ENCODE data around the gene DDX54.
"Not testable (repeated sequence)": the region's sequence is repeated elsewhere in the genome, so short reads cannot be mapped to it uniquely, and the experiment has no call there.

The DDX54 gene

DNA sequence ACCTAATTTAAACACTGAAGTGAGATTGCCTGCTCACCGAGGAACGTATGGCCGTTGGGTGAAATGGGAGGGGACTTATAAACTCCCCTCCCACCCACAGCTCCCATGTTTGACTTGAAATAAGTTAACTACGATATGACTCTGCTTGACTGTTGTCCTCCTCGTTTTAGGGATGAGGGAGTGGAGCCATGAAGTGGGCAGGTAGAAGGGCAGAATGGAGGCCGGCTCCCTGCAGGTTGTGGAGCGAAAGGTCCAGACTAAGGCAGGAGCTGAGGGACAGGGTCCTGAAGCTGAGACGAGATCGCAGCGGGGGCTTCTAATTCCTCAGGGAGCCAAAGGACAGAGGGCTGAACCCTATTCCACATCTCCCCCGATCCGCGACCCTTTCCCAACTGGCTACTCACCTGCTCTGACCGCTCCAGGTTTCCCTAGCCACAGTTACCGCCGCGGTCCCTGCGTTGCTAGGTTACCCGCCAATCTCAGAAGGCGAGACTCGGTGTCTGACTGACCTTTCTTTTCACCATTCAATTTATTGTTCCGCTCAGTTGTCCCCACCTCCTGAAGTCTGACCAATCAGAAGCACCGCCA, 35.4 kb upstream of the DDX54 start:
- in situ Hi-C loops (cut with HindIII; ENCODE audit: low sequenced_read_pairs): no loop called here

DNA sequence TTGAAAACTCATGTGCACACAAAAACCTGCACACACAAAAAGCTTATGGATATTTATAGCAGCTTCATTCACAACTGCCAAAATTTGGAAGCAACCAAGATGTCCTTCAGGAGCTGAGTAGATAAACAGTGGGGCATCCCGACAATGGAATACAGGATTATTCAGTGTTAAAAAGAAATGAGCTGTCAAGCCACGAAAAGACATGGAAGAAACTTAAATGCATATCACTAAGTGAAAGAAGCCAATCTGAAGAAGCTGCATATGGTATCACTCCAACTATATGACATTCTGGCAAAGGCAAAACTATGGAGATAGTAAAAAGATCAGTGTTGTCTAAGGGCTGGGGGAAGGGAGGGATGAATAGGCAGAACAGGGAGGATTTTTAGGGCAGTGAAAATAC, 30.7 kb upstream of the DDX54 start:
- in situ Hi-C loops (cut with HindIII; ENCODE audit: low sequenced_read_pairs): no loop called here

DNA sequence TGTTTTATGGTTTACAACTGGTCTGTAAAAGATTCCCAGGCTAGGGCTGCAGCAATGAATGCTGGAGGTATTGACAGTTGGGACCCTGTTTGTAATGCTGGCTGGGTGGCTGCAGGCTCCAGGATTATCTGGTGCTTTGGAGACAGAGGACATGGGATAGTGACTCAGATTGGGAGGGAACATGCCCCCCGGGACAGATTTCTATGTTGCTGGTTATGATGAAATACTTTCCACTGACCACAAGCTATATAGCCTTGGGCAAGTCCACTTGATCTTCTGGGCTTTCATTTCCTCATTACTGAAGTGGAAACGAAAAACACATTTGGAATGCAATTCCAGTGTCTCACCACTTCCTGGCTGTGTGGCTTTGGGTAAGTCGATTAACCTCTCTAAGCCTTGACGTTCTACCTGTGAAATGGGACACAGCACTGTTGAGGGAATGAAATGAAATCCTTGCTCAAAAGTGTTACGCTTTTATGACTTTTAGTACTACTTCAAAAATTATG, 29.7 kb upstream of the DDX54 start:
- in situ Hi-C loops (cut with HindIII; ENCODE audit: low sequenced_read_pairs): no loop called here

DNA sequence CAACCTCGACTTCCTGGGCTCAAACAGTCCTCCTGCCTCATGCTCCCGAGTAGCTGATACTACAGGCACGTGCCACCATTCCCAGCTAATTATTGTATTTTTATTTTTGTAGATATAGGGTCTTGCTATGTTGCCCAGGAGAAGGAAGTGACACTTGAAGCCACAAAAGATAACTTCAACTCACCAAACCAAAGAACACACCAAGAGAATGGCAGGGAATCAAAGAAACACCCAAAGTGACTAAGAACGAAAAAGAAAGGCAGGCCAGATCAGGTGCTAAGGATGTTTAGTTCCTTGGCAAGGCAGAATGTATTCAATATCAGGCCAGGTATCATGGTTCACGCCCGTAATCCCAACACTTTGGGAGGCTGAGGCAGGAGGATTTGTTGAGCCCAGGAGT, 25.9 kb upstream of the DDX54 start:
- in situ Hi-C loops (cut with HindIII; ENCODE audit: low sequenced_read_pairs): no loop called here

DNA sequence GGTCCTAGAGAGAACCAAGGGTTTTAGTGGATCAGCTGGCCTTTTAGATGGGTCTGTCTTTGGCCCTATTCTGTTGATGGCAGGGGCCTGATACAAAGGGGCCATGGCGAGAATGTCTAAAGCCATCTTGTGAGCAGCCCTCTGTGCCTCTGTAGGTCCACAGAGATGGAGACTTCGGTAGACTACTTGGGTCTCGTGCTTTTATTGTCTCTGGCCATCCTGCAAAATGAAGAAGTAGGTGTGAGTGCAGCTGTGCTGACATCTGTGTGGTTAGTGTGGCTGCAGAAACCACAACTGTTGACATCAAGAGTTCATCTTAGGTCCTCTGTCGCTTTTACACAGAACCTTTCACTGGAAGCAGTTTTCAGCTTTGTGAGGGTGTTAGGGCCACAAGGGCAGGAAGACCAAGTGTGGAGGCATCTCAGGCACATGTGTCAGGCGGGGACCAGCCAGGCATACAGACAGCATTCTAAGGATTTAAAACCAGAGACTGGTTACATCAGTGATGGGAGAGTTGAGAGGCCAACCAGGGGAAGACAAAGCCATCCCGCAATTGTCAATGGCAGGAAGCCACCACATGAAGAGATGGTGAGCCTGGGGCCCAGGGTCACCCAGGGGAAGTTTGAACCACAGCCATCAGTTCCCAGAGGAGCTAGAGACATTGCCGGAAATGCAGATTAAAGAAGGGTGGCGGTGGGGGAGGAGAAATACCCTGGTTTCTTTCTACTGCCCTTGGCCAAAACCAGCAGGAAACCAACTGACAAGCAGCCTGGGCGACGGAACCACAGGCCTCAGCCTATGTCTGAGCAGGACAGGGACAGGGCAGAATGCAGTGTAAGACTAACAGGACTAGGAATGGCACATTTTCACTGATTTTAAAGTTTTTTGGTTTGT, 23.0 kb upstream of the DDX54 start:
- in situ Hi-C loops (cut with HindIII; ENCODE audit: low sequenced_read_pairs): no loop called here

DNA sequence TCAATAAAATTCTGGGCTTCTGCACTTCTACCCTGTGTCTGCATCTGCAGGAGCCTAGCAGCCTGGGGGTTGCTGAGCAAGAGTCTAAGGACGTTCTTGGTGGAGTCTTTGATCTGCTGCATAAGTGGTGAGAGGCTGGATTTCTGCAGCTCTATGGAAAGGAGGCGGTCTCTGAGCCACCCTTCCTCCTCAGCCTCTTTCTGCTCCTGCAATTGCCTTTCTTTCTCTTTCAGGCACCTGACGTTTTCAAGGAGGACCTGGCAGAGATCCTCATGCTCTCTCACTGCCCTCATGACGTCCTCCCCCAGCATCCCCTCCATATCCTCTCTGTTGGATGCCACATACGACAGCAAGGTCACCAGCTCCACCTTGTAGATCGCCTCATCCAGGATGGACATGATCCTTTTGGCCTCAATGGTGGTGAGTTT, 22.3 kb upstream of the DDX54 start:
- in situ Hi-C loops (cut with HindIII; ENCODE audit: low sequenced_read_pairs): no loop called here

DNA sequence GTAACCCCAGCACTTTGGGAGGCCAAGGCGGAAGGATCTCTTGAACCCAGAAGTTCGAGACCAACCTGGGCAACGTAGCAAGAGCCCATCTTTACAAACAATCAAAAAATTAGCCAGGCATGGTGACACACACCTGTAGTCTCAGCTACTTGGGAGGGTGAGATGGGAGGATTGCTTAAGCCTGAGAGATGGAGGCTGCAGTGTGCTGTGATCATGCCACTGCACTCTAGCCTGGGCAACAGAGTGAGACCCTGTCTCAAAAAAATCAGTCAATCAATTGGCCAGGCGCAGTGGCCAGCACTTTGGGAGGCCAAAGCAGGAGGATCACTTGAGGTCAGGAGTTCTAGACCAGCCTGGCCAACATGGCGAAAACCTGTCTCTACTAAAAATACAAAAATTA, 21.5 kb upstream of the DDX54 start:
- in situ Hi-C loops (cut with HindIII; ENCODE audit: low sequenced_read_pairs): not testable (repeated sequence)

DNA sequence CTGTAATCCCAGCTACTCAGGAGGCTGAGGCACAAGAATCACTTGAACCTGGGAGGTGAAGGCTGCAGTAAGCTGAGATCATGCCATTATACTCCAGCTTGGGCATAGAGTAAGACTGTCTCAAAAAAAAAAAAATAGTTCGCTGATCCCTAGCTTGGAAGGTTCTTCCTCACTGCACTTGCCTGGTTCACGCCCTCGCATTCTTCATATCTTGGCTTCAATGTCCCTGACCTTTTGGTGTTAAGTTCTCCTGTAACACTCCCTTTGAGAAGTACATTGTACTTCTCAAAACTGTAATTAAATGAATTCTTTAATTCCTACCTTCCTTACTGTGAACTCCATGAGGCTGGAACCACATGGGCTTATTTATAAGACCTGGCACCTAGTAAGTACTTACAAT, 19.5 kb upstream of the DDX54 start:
- in situ Hi-C loops (cut with HindIII; ENCODE audit: low sequenced_read_pairs): no loop called here

DNA sequence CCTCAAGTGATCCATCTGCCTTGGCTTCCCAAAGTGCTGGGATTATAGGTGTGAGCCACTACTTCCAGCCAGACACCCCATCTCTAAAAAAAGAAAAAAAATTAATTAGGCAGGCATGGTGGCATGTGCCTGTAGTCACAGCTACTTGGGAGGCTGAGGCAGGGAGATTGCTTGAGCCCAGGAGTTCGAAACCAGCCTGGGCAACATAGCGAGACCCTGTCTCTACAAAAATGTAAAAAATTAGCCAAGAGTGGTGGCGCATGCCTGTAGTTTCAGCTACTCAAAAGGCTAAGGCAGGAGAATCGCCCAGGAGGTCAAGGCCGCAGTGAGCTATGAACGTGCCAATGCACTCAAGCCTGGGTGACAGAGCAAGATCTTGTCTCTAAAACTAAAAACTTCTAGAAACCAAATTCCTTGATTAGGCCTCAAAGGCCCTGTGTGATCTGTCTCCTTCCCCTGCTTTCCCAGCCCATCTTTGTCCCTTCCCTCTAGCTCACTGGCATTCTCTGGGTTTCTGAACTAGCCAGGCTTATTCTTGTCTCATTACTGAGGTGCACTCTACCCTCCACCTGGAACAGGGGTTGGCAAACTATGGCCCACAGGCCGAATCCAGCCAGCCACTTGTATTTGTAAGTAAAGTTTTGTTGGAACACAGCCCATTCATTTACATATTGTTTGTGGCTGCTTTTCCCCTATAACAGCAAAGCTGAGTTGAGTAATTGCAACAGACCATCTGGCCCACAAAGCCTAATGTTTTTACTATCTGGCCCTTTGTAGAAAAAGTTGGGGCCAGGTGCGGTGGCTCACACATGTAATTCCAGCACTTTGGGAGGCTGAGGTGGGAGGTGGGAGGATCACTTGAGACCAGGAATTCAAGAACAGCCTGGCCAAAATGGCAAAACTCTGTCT, 18.8 kb upstream of the DDX54 start:
- in situ Hi-C loops (cut with HindIII; ENCODE audit: low sequenced_read_pairs): no loop called here

DNA sequence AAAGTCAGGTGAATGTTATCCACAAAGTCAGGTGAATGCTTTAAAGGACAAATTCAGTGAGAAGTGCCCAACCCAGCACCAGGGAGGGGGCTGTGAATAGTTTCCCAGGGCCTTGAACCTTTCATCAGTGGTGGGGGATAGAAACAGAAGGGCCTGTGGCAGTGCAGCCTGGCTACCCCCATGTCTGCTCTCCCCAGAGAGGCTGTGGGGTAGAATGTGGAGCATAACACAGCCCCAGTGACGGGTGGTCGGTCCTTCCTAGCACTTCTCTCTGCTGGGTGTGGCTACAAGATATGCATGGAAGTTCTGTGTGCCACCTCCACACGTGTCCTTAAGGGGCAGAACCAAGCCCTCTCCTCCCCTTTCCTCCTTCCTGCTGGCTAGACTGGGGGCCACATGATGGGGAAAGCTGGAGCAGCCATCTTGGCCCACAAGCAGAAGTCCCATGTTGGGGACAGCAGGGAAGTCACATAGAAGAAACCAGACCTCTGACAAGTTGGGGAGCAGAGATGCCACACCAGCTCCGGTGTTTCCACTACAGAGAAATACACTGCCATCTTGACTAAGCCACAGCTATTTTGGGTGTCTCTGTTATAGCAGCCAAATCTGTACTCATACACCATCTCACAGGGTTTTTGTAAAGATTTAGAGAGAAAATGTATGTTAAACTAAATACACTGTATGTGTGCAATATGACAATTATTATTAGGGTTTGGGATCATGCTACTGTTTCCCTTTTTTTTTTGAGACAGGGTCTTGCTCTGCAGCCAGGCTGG, 17.2 kb upstream of the DDX54 start:
- in situ Hi-C loops (cut with HindIII; ENCODE audit: low sequenced_read_pairs): no loop called here

DNA sequence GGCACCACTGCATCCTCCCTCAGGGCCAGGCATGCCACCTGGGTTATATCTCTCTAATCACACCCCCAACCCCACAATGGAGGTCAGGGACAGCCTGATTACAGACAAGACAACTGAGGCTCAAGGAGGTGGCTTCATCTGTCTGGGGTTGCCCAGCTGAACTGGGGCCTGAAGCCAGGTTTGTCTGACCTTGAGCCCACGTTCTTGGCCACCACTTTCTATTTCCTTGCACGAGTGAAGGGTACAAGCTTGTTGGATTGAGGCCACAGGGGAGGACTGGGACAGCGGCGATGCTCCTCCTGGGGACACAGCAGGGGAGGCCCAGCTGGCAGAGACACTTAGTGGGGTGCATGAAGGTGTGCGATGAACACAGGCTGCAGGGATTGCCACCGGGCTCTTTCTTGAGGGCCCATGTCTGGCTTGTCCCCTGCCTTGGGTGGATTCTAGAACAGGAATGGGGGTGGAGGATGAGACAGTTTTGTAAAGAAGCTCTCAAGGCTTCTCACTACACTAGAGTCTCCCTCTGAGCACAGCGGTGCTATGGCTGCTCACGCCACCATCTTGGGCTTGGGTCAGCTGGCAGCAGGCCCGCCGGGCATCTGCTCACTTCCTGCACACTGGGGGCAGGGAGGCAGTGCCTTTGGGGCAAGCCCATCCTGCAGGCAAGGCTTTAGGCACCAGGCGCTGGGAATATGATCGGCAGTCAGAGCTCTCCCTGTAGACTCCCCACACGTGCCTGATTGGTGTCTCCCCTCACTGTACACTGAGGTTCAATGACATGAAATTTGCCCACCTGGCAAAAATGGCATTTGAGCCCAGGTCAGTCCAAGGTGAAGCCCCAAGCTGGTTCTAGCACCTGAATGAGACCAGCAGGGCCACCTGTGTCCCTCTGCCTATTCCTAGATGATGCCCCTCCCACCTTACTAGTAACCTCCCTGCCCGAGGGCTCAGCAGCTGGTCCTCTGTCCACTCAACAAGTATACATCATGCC, 16.2 kb upstream of the DDX54 start:
- in situ Hi-C loops (cut with HindIII; ENCODE audit: low sequenced_read_pairs): no loop called here

DNA sequence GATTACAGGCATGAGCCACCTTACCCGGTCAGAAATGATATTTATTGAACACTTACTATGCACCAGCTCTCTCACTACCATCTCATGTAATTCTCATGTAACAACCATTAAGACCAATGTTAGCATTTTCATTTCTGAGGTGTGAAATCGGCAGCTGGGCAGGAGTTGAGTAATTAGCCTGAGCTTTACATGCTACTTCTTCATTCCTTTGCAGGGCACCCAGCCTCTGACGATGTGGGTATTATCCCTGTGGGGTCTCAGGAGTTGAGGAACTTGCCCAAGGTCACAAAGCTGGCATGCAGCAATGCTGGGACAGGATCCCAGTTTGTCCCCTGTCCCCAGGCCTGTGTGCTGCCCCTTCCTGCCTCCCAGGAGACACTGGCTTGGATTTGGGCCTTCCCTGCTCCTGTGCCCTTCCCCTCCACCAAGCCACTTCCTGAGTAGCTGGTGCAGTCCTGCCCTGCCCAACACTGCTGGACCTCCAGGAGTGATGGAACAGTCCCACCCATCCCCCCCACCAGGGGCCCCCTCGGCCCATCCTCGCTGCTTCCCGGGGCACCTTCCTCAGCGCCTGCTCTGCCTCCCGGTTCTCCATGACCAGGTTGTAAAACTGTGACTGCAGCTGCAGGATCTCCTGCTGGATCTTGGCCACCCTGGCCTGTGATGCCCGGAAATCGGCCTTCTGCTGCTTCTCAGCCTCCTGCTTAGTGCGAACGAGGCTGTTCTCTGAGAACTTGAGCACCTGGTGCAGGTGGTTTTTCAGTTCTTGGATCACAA, 14.9 kb upstream of the DDX54 start:
- in situ Hi-C loops (cut with HindIII; ENCODE audit: low sequenced_read_pairs): no loop called here

DNA sequence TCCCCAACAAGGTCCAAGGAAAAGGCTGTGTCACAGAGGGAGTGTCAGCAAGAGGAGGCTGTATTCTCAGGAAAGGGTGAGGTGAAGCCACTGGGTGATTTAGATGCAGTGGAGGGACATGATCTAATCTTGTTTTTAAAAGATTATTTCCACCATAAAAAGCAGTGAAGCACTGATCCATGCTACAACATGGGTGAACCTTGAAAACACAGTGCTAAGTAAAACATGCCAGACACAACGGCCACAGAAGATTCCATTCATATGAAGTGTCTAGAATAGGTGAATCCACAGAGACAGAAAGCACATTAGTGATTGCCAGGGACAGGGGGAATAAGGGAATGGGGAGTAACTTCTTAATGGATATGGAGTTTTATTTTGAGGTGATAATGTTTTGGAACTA, 13.0 kb upstream of the DDX54 start:
- in situ Hi-C loops (cut with HindIII; ENCODE audit: low sequenced_read_pairs): no loop called here

DNA sequence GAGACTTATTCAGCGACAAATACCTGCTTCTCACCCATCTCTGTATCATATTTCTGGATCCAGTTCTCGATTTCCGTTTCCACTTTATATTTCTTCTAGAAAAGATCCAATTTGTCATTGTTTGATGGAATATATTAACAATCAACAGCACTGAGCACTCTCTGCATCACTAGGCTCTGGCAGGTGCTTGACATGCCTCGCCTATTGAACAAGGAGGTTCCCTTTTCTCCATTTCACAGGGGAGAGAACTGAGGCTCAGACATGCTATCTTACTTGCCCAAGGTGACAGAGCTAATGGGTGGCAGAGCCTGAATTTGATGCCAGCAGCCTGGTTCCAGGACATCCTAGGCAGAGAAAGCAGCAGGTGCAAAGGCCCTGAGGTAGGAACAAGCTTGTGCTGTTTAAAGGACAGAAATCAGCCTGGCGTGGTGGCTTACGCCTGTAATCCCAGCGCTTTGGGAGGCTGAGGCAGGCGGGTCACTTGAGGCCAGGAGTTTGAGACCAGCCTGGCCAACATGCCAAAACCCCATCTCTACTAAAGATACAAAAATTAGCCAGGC, 12.3 kb upstream of the DDX54 start:
- in situ Hi-C loops (cut with HindIII; ENCODE audit: low sequenced_read_pairs): no loop called here

DNA sequence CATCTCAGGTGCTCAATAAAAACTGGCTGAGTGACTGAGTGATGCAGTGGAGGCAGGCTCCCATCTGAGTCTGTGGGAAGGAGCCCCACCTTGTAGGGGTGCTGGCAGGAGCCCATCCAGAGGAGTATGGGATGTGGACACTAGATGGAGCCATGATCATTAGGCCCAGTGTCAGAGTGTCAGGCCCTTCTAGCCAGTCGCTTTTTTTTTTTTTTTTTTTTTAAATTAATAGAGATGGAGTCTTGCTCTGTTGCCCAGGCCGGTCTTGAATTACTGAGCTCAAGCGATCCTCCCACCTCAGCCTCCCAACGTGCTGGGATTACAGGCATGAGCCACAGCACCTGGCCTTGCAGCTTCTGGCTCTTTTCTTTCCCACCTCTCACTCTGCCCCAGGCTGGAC, 11.7 kb upstream of the DDX54 start:
- in situ Hi-C loops (cut with HindIII; ENCODE audit: low sequenced_read_pairs): no loop called here

DNA sequence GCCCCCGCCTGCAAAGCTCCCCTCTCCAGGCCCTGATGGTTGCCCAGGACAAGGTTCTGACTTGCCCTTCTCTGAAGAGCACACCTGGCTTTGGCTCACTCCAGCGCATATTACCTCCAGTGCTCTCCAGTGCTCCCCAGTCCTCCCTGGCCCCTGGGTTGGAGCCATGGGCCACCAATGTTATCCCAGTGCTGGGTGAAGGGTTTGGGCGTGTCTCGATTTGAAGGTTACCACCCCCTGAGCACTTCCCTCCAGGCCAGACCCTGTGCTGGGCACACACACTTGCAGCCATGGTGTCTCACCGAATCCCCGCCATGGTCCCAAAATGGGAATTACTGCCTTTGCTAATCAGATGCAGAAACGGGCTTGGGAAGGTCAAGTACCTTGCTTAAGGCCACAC, 11.3 kb upstream of the DDX54 start:
- in situ Hi-C loops (cut with HindIII; ENCODE audit: low sequenced_read_pairs): no loop called here

DNA sequence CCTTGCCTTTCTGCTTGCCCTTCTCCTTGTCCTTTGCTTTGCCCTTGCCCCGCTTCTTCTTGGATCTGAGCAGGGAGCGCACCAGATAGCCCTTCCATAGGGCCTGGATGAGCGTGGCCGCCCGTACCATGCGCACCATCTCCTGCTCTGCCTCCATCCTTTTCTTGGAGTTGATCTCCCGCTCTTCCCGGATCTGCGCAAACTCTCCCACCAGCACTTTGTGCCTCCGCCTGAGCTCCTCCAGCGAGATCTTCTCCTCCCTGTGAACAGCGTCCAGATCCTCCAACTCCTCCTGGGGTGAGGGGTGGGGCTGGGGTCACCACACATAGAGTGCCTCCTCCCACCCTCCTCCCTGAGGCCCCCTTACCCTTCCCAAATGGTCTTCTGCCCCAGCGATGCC, 10.3 kb upstream of the DDX54 start:
- in situ Hi-C loops (cut with HindIII; ENCODE audit: low sequenced_read_pairs): no loop called here

DNA sequence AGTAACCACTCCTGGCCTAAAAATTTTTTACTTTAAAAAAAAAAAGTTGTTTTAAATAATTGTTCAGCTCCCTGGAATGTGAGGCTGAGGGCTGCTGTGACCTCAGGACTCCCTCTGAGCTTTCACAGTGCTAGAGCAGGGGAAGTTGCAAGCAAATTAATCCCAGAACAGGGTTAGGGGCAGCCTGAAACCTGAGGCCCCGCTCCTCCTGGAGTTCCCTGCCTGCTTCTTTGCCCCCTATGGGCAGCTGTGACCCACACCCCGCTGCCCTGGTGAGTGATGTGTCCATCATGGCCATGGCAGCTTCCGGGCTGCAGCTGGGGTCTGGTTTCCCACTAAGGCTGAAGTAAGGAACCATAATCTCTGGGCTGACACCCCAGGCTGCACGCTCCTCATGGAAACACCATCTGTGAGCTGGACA, 9.7 kb upstream of the DDX54 start:
- in situ Hi-C loops (cut with HindIII; ENCODE audit: low sequenced_read_pairs): loop anchor here (5.0 kb wide), 2 partner anchors 42 to 212 kb away; no protein-coding TSS in a partner anchor
